SW 1271 (cell line): ENCODE data around the gene ASPSCR1.

Experiments
- DNase-seq, 2 experiments: peaks; one replicate each; lab custom pipeline; 2025; lab: John Stamatoyannopoulos, UW

ASPSCR1 gene

GRCh38 chr17:82055965-82056728 lies 78.7 kb downstream of the ASPSCR1 start:
- DNase-seq: no peak

GRCh38 chr17:82056729-82057621 lies 79.5 kb downstream of the ASPSCR1 start:
- DNase-seq: no peak

GRCh38 chr17:82058230-82058854 lies 80.9 kb downstream of the ASPSCR1 start:
- DNase-seq: no peak

- no peak for DNase-seq
Observed at GRCh38 chr17:82058855-82059249, 81.4 kb downstream of the ASPSCR1 start.

- DNase-seq: no peak
Observed at GRCh38 chr17:82059272-82060000, 82.0 kb downstream of the ASPSCR1 start.

- DNase-seq: no peak
Observed at GRCh38 chr17:82060001-82060380, 82.6 kb downstream of the ASPSCR1 start.

- no peak for DNase-seq
Observed at GRCh38 chr17:82060614-82061013, 83.2 kb downstream of the ASPSCR1 start.

GRCh38 chr17:82061047-82061925 lies 83.9 kb downstream of the ASPSCR1 start:
- no peak for DNase-seq

- no peak for DNase-seq
Observed at GRCh38 chr17:82062076-82062983, 84.9 kb downstream of the ASPSCR1 start.

- no peak for DNase-seq
Observed at GRCh38 chr17:82062984-82063368, 85.5 kb downstream of the ASPSCR1 start.

- DNase-seq: no peak
Observed at GRCh38 chr17:82063424-82064415, 86.3 kb downstream of the ASPSCR1 start.

GRCh38 chr17:82064433-82065192 lies 87.2 kb downstream of the ASPSCR1 start:
- no peak for DNase-seq

- DNase-seq: no peak
Observed at GRCh38 chr17:82065193-82065637, 87.8 kb downstream of the ASPSCR1 start.

- DNase-seq: no peak
Observed at GRCh38 chr17:82065638-82066303, 88.3 kb downstream of the ASPSCR1 start, which contains the start of gene DUS1L. DUS1L (minus strand) TSS chr17:82065804; CDS start chr17:82065059, 745 bp downstream.
